AG04450 (cell line): Measurements from ENCODE around the gene SLC17A9. TPM values are rescaled to one million over a fixed set of nuclear protein-coding genes. Genes with fewer than 3 reads are reported as not detected.

Experiments used
- CTCF ChIA-PET: fragments of 300-600, 350-600 bp; formaldehyde crosslinking; extraction: SDS; loops from one replicate; lab custom pipeline; 2022; ENCODE audit warnings: antibody characterized with exemption, inconsistent platforms; lab: Charles Lee
- POLR2A ChIA-PET: fragments of 350-600 bp; formaldehyde crosslinking; extraction: SDS; loops from one replicate; lab custom pipeline; 2021; ENCODE audit warnings: antibody characterized with exemption, inconsistent platforms; lab: Yijun Ruan, JAX
- DNase-seq: peaks from one replicate; pipeline ENCODE4 v3.0.0-alpha.2; 2011; ENCODE audit warnings: low read depth, low spot score
- H3K27ac ChIP-seq: one replicate; pipeline ENCODE4 v1.5.1; 2012; ENCODE audit warnings: low read depth, low read length, control low read depth
- H3K27me3 ChIP-seq: one replicate; pipeline ENCODE4 v1.6.0; 2012; ENCODE audit warnings: low read length; ENCODE audit not compliant: control insufficient read depth, insufficient read depth
- H3K4me3 ChIP-seq: 2 replicates; pipeline ENCODE4 v1.5.1; 2011; ENCODE audit warnings: mild to moderate bottlenecking, low read depth, low read length, control low read depth
- H3K9me3 ChIP-seq: 2 replicates; pipeline ENCODE4 v1.5.1; 2012; ENCODE audit warnings: low read length; ENCODE audit not compliant: control insufficient read depth, insufficient read depth
- polyA plus RNA-seq: library from polyadenylated mRNA; depleted of rRNA; stranded (reverse); fragments of >200 nt; gene quantifications from 2 replicates; pipeline ENCODE4 v1.2.3, GENCODE V29; 2011
- TF ChIP-seq, protein P1 (sequence below): IDR thresholded peaks from 2 replicates; pipeline ENCODE4 v1.5.1; 2011; ENCODE audit warnings: low read depth, low read length, control low read depth, inconsistent platforms

The SLC17A9 gene
- polyA plus RNA-seq, 1 experiment, result 2.2 TPM

DNA sequence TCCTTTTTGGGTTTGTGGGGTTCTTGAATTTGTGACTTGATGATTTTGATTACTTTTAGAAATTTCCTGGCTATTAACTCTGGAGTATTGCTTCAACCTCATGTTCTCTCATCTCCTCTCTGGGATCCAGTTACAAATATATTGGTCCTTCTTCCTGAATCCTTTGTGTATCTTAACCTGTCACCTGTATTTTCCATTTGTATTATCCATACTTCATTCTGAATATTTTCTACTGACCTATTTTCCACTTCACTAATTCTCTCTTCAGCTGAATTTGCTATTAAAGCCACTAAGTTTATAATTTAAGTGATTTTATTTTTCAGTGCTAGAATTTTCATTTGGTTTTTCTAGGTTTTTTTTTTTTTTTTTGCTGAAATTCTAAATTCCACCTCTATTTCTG, 60.7 kb downstream of the SLC17A9 start:
- Histone ChIP-seq H3K27ac (no peak overlapping the region), H3K9me3 (peaks cover 11% of the 10 kb centered on the region), H3K4me3 (no peak overlapping the region), H3K27me3 (peaks cover 87% of the 10 kb centered on the region)
- DNase-seq, result no peak
- ChIA-PET CTCF (interaction anchor here (2.7 kb wide), 1 partner anchor 41 kb away, joined by 13 read pairs; no protein-coding TSS in a partner anchor), POLR2A (no interaction called here)
- TF ChIP-seq, protein P1, sequence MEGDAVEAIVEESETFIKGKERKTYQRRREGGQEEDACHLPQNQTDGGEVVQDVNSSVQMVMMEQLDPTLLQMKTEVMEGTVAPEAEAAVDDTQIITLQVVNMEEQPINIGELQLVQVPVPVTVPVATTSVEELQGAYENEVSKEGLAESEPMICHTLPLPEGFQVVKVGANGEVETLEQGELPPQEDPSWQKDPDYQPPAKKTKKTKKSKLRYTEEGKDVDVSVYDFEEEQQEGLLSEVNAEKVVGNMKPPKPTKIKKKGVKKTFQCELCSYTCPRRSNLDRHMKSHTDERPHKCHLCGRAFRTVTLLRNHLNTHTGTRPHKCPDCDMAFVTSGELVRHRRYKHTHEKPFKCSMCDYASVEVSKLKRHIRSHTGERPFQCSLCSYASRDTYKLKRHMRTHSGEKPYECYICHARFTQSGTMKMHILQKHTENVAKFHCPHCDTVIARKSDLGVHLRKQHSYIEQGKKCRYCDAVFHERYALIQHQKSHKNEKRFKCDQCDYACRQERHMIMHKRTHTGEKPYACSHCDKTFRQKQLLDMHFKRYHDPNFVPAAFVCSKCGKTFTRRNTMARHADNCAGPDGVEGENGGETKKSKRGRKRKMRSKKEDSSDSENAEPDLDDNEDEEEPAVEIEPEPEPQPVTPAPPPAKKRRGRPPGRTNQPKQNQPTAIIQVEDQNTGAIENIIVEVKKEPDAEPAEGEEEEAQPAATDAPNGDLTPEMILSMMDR, result no peak

GRCh38 chr20:63014287-63014686, 61.8 kb downstream of the SLC17A9 start:
- DNase-seq, result no peak
- CTCF ChIA-PET, result no interaction called here
- peaks cover 11% of the 10 kb centered on the region for H3K9me3 ChIP-seq
- H3K4me3 ChIP-seq, result no peak overlapping the region
- POLR2A ChIA-PET, result no interaction called here
- peaks cover 79% of the 10 kb centered on the region for H3K27me3 ChIP-seq
- TF ChIP-seq, protein P1, result no peak
- H3K27ac ChIP-seq, result no peak overlapping the region

DNA sequence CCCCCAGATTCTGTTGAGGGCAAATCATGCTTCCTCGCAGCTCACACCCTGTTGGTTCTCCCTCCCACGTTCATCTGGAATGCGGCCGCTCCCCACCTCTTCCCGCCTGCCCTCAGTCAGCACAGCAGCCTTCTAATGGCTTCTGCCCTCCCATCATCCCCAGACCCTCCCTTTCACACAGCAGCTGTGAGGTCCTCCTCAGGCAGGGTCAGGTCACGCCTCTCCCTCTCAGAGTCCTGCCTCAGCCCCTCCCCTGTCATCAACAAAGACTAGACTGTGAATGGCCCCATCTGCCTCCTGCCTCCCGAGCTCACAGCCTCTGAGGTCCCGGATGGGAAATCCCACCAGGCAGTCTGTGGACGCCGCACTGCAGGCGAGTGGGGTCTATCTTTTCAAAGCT, 62.2 kb downstream of the SLC17A9 start:
- H3K27me3 ChIP-seq, result peaks cover 78% of the 10 kb centered on the region
- TF ChIP-seq, protein P1, result no peak
- H3K27ac ChIP-seq, result no peak overlapping the region
- H3K9me3 ChIP-seq, result peaks cover 11% of the 10 kb centered on the region
- DNase-seq, result no peak
- no peak overlapping the region for H3K4me3 ChIP-seq
- CTCF ChIA-PET, result no interaction called here
- POLR2A ChIA-PET, result no interaction called here

GRCh38 chr20:63015147-63015661, 62.7 kb downstream of the SLC17A9 start:
- ChIA-PET POLR2A (no interaction called here), CTCF (no interaction called here)
- DNase-seq, result no peak
- Histone ChIP-seq H3K9me3 (peaks cover 11% of the 10 kb centered on the region), H3K4me3 (no peak overlapping the region), H3K27ac (no peak overlapping the region), H3K27me3 (peaks cover 78% of the 10 kb centered on the region)
- TF ChIP-seq, protein P1, result no peak

GRCh38 chr20:63015662-63016361, 63.3 kb downstream of the SLC17A9 start:
- no peak overlapping the region for H3K27ac ChIP-seq
- no peak for DNase-seq
- H3K9me3 ChIP-seq, result peaks cover 14% of the 10 kb centered on the region
- ChIA-PET POLR2A (no interaction called here), CTCF (no interaction called here)
- peaks cover 80% of the 10 kb centered on the region for H3K27me3 ChIP-seq
- no peak overlapping the region for H3K4me3 ChIP-seq
- TF ChIP-seq, protein P1, result no peak
